IMR-90 (cell line): ENCODE measurements around the gene RPS6KA6. TPM values are rescaled to one million over a fixed set of nuclear protein-coding genes. Genes with fewer than 3 reads are reported as not detected.

Source experiments
- ATAC-seq: fragments of 200-7000 bp; cut with Tn5 transposase; 2 replicates; pipeline ENCODE4 v1.9.1; 2020; ENCODE audit warnings: low read depth, mild to moderate bottlenecking, moderate library complexity
- BruUV-seq: library from RNA; stranded (reverse); fragments of 400-500 nt; replicated peaks from 2 replicates; lab custom pipeline; 2021; lab: Mats Ljungman, UMichigan
- CTCF ChIA-PET: fragments of 300-600 bp; formaldehyde crosslinking; extraction: SDS; loops from one replicate; lab custom pipeline; 2021; ENCODE audit warnings: antibody characterized with exemption; lab: Yijun Ruan, JAX
- POLR2A ChIA-PET: fragments of 300-600 bp; sonication (Branson Sonifier 250); formaldehyde crosslinking; loops from one replicate; lab custom pipeline; 2022; ENCODE audit warnings: antibody characterized with exemption; ENCODE audit not compliant: unreplicated experiment; lab: Charles Lee
- DNase-seq: peaks from one replicate; pipeline ENCODE4 v3.0.0; 2013
- H2AFZ ChIP-seq: replicated peaks from 2 replicates; pipeline ENCODE3; 2013; ENCODE audit warnings: low read length, mild to moderate bottlenecking; ENCODE audit not compliant: poor library complexity
- H2AK5ac ChIP-seq: 2 replicates; pipeline ENCODE4 v1.6.1; 2013; ENCODE audit warnings: low read depth, low read length, inconsistent platforms
- H2AK9ac ChIP-seq: replicated peaks from 2 replicates; pipeline ENCODE3; 2013; ENCODE audit warnings: mild to moderate bottlenecking, low read depth, low read length, moderate library complexity; ENCODE audit not compliant: poor library complexity
- H2BK120ac ChIP-seq: 2 replicates; pipeline ENCODE4 v1.6.1; 2013; ENCODE audit warnings: low read depth, low read length, inconsistent platforms
- H2BK15ac ChIP-seq: 3 replicates; pipeline ENCODE4 v1.6.1; 2013; ENCODE audit warnings: low read depth, low read length, inconsistent platforms
- H2BK20ac ChIP-seq: 2 replicates; pipeline ENCODE4 v1.6.1; 2013; ENCODE audit warnings: low read depth, mild to moderate bottlenecking, inconsistent platforms, low read length, moderate library complexity
- H2BK5ac ChIP-seq: 2 replicates; pipeline ENCODE4 v1.6.1; 2013; ENCODE audit warnings: mild to moderate bottlenecking, low read depth, low read length, inconsistent platforms; ENCODE audit not compliant: poor library complexity, severe bottlenecking
- H3K14ac ChIP-seq: replicated peaks from 2 replicates; pipeline ENCODE4 v1.6.1; 2013; ENCODE audit warnings: low read depth, low read length, inconsistent platforms
- H3K18ac ChIP-seq: 2 replicates; pipeline ENCODE4 v1.6.1; 2013; ENCODE audit warnings: low read depth, low read length, control low read depth
- H3K23ac ChIP-seq: 2 replicates; pipeline ENCODE4 v1.6.1; 2013; ENCODE audit warnings: low read depth, low read length, inconsistent platforms
- H3K27ac ChIP-seq: 2 replicates; pipeline ENCODE4 v1.5.1; 2013; ENCODE audit warnings: mild to moderate bottlenecking, control low read depth, low read length; ENCODE audit not compliant: insufficient read depth
- H3K27me3 ChIP-seq: 2 replicates; pipeline ENCODE4 v1.6.1; 2013; ENCODE audit warnings: low read length; ENCODE audit not compliant: control insufficient read depth, insufficient read depth
- H3K36me3 ChIP-seq: 2 replicates; pipeline ENCODE4 v1.6.1; 2013; ENCODE audit warnings: low read length, mixed read lengths; ENCODE audit not compliant: control insufficient read depth, insufficient read depth
- H3K4ac ChIP-seq: 2 replicates; pipeline ENCODE4 v1.6.1; 2013; ENCODE audit warnings: low read depth, low read length, inconsistent platforms
- H3K4me1 ChIP-seq: 2 replicates; pipeline ENCODE4 v1.6.1; 2013; ENCODE audit warnings: low read length, mixed read lengths; ENCODE audit not compliant: control insufficient read depth, insufficient read depth
- H3K4me2 ChIP-seq: 2 replicates; pipeline ENCODE4 v1.6.1; 2013; ENCODE audit warnings: low read depth, mild to moderate bottlenecking, control low read depth, low read length, moderate library complexity
- H3K4me3 ChIP-seq: 2 replicates; pipeline ENCODE4 v1.5.1; 2013; ENCODE audit warnings: low read depth, mild to moderate bottlenecking, control low read depth, low read length, moderate library complexity; ENCODE audit not compliant: insufficient read depth
- H3K56ac ChIP-seq: 2 replicates; pipeline ENCODE4 v1.6.1; 2013; ENCODE audit warnings: low read length, inconsistent platforms; ENCODE audit not compliant: insufficient read depth; ENCODE audit errors: extremely low read depth
- H3K79me1 ChIP-seq, 2 experiments: 2 replicates each; pipeline ENCODE4 v1.6.1; 2013; ENCODE audit warnings: low read length in 2 of 2, inconsistent platforms in 1 of 2, low read depth in 1 of 2
- H3K9ac ChIP-seq: 2 replicates; pipeline ENCODE4 v1.6.1; 2013; ENCODE audit warnings: low read depth, low read length, control low read depth
- H3K9me1 ChIP-seq: 2 replicates; pipeline ENCODE4 v1.6.1; 2013; ENCODE audit warnings: low read length, inconsistent platforms; ENCODE audit not compliant: insufficient read depth
- H3K9me3 ChIP-seq: 2 replicates; pipeline ENCODE4 v1.6.1; 2013; ENCODE audit warnings: low read length; ENCODE audit not compliant: control insufficient read depth, insufficient read depth
- H4K20me1 ChIP-seq: 2 replicates; pipeline ENCODE4 v1.6.1; 2013; ENCODE audit warnings: low read length, inconsistent platforms; ENCODE audit not compliant: insufficient read depth
- H4K5ac ChIP-seq: 2 replicates; pipeline ENCODE4 v1.6.1; 2013; ENCODE audit warnings: mild to moderate bottlenecking, low read depth, low read length, control low read depth
- H4K8ac ChIP-seq, 2 experiments: 2 replicates each; pipeline ENCODE4 v1.6.1; 2013; ENCODE audit warnings: low read depth in 2 of 2, low read length in 2 of 2, control low read depth in 1 of 2, inconsistent platforms in 1 of 2
- H4K91ac ChIP-seq: 2 replicates; pipeline ENCODE4 v1.6.1; 2013; ENCODE audit warnings: low read depth, low read length, inconsistent platforms; ENCODE audit not compliant: insufficient read depth
- BHLHE40 ChIP-seq: fragments of 150-350 bp; IDR thresholded peaks from 2 replicates; pipeline ENCODE4 v1.6.1; 2016; ENCODE audit warnings: mild to moderate bottlenecking, low read depth, low read length
- MXI1 ChIP-seq: IDR thresholded peaks from 2 replicates; pipeline ENCODE4 v1.6.1; 2012; ENCODE audit warnings: low read depth, mild to moderate bottlenecking, low read length, moderate library complexity, borderline replicate concordance
- POLR2A ChIP-seq: IDR thresholded peaks from 2 replicates; pipeline ENCODE4 v1.6.1; 2012; ENCODE audit warnings: mild to moderate bottlenecking, low read depth, low read length
- RCOR1 ChIP-seq: IDR thresholded peaks from 2 replicates; pipeline ENCODE4 v1.6.1; 2012; ENCODE audit warnings: mild to moderate bottlenecking, low read length, improper control_type of control experiment; ENCODE audit not compliant: insufficient replicate concordance
- RFX5 ChIP-seq: IDR thresholded peaks from 2 replicates; pipeline ENCODE4 v1.8.0; 2012; ENCODE audit warnings: low read depth, mild to moderate bottlenecking, low read length, moderate library complexity
- SMC3 ChIP-seq: fragments of 150-350 bp; IDR thresholded peaks from 2 replicates; pipeline ENCODE4 v1.6.1; 2016; ENCODE audit warnings: low read depth, mild to moderate bottlenecking, antibody characterized with exemption, low read length, moderate library complexity
- WGBS, 2 experiments: methylation state at CpG; one replicate each; pipeline versions ENCODE4 v1.1.5 to v1.1.7; 2013; ENCODE audit warnings: missing lambda C conversion rate in 2 of 2; ENCODE audit not compliant: insufficient read length in 1 of 2; ENCODE audit errors: extremely low coverage in 2 of 2; 5-methylcytosine and 5-hydroxymethylcytosine counted together
- dilution Hi-C: fragments of 300-500 bp; cut with HindIII; formaldehyde crosslinking; loops from one replicate; pipeline ENCODE4 v1.14.3; 2018; ENCODE audit warnings: low sequenced_read_pairs; ENCODE audit not compliant: unreplicated experiment
- in situ Hi-C: fragments of 300-500 bp; cut with MboI; formaldehyde crosslinking; loops from 3 replicates; pipeline ENCODE4 v1.14.3; 2019; ENCODE audit warnings: low sequenced_read_pairs, inconsistent platforms, mixed read lengths
- intact Hi-C: fragments of 100-400 bp; cut with micrococcal nuclease; formaldehyde crosslinking; loops from 2 replicates; pipeline ENCODE4 v1.10.0; 2022
- polyA plus RNA-seq, 3 experiments: library from polyadenylated mRNA; depleted of rRNA; stranded (reverse); fragments of >200 nt; gene quantifications; 2 replicates each; pipeline ENCODE4 v1.2.3, GENCODE V29; 2012; ENCODE audit warnings: low replicate concordance in 1 of 3
- total RNA-seq: library from RNA; depleted of rRNA; stranded (reverse); fragments of >200 nt; gene quantifications from 2 replicates; pipeline ENCODE4 v1.2.3, GENCODE V29; 2012

RPS6KA6 gene
- total and polyA plus RNA-seq, 2 of the 4 experiments (the other 2 are of a cell fraction) = 3.6 to 6.8 TPM

- H3K4me2 ChIP-seq = no peak overlapping the region
- no peak overlapping the region for H3K4me3 ChIP-seq
- intact Hi-C loops = no loop called here
- H3K79me1 ChIP-seq = no peaks in the 10 kb centered on the region
- no peak overlapping the region for H4K8ac ChIP-seq
- dilution Hi-C loops = no loop called here
- no peak overlapping the region for H2BK15ac ChIP-seq
- no peak overlapping the region for H2AK9ac ChIP-seq
- WGBS, 2 experiments = no CpG with 5 or more reads among the region's 4 CpGs
- H3K36me3 ChIP-seq = no peaks in the 10 kb centered on the region
- no peak overlapping the region for H3K14ac ChIP-seq
- H3K27me3 ChIP-seq = no peaks in the 10 kb centered on the region
- no peak for TF ChIP-seq RCOR1
- no peak for TF ChIP-seq SMC3
- no peak for TF ChIP-seq BHLHE40
- TF ChIP-seq MXI1 = no peak
- no peak for TF ChIP-seq POLR2A
- no peak for TF ChIP-seq RFX5
- DNase-seq (no peak), ATAC-seq (no peak)
- no peaks in the 10 kb centered on the region for H3K9me1 ChIP-seq
- no peak overlapping the region for H2BK120ac ChIP-seq
- H3K27ac ChIP-seq = no peak overlapping the region
- no peaks in the 10 kb centered on the region for H4K20me1 ChIP-seq
- in situ Hi-C loops = no loop called here
- no peaks in the 10 kb centered on the region for H3K4me1 ChIP-seq
- POLR2A ChIA-PET = no interaction called here
- H3K4ac ChIP-seq = no peak overlapping the region
- no TSS peak for BruUV-seq
- H4K91ac ChIP-seq = no peak overlapping the region
- H3K18ac ChIP-seq = no peak overlapping the region
- H3K56ac ChIP-seq = no peak overlapping the region
- H3K23ac ChIP-seq = no peak overlapping the region
- no peak overlapping the region for H2AFZ ChIP-seq
- no peak overlapping the region for H2AK5ac ChIP-seq
- no peak overlapping the region for H4K5ac ChIP-seq
- no peak overlapping the region for H2BK20ac ChIP-seq
- no peak overlapping the region for H3K9ac ChIP-seq
- CTCF ChIA-PET = no interaction called here
- H3K9me3 ChIP-seq = no peaks in the 10 kb centered on the region
- no peak overlapping the region for H2BK5ac ChIP-seq
Observed at GRCh38 chrX:84123585-84123984, 64.4 kb downstream of the RPS6KA6 start.
